Measurements from ENCODE around the gene GYS1.

GYS1 gene

GRCh38 chr19:48988860-48989259, 4.2 kb downstream of the GYS1 start:
- DNase-seq (ENCODE audit: low read depth in 3 of 3) = no peak

- DNase-seq (ENCODE audit: low read depth in 3 of 3) = no peak
Measured at GRCh38 chr19:48988286-48988685, 4.8 kb downstream of the GYS1 start.

- DNase-seq (ENCODE audit: low read depth in 3 of 3) = no peak
Measured at GRCh38 chr19:48987323-48987722, 5.8 kb downstream of the GYS1 start.

GRCh38 chr19:48986211-48986610, 6.9 kb downstream of the GYS1 start:
- no peak for DNase-seq (ENCODE audit: low read depth in 3 of 3)

DNA sequence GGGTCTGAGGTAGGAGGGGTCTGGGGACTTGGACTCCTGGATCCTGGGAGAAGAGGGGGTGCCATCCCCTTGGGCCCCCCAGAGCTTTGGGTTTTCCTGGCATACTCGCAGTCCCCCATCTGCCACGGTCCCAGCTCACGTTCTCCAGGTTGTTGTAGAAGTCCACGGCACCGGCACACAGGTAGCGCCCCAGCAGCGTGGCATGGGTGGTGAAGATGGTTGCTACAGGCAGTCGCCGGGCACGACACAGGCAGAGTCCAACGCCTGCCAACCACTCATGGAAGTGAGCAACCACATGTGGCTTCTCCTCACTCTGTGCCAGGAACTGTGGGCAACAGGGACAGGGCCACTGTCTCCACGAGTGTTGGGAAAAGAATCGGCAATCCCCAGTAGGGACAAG, 7.4 kb downstream of the GYS1 start:
- no peak for DNase-seq (ENCODE audit: low read depth in 3 of 3)

DNA sequence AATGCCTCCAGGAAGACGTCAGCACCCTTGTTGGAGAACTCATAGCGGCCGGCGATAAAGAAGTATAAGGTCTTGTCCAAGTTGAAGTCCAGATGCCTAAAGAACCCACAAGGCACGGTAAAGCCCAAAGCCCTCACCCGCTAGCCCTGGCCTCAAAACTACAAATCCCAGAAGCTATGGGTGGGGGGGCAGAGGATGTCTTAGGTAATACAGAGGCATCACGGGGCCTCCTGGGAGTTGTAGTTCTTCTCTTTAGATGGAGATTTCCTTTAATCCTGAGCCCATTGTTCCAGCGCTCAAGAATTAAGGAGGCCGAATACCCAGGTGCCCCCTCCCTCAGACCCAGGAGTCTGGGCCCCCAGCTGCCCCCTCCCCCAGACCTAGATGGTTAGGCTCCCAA, 10.8 kb downstream of the GYS1 start:
- no peak for DNase-seq (ENCODE audit: low read depth in 3 of 3)

DNA sequence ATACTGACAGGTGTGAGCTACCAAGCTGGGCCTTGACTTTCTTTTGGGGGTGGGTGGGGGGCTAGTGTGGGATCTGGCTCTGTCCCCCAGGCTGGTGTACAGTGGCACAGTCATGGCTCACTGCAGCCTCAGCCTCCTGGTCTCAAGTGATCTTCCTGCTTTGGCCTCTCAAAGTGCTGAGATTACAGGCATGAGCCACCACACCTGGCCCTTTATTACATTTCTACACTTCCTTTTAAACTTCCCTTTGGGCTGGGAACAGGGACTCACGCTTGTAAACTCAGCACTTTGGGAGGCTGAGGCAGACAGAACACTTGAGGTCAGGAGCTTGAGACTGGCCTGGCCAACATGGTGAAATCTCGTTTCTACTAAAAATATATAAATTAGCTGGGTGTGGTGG, 16.0 kb downstream of the GYS1 start:
- no peak for DNase-seq (ENCODE audit: low read depth in 3 of 3)

GRCh38 chr19:48975947-48976847, 16.9 kb downstream of the GYS1 start:
- no peak for DNase-seq (ENCODE audit: low read depth in 3 of 3)

- peak; percentile 65 to 80 (median 75) for DNase-seq (ENCODE audit: low read depth in 3 of 3)
Measured at GRCh38 chr19:48970923-48971395, 22.1 kb downstream of the GYS1 start.

DNA sequence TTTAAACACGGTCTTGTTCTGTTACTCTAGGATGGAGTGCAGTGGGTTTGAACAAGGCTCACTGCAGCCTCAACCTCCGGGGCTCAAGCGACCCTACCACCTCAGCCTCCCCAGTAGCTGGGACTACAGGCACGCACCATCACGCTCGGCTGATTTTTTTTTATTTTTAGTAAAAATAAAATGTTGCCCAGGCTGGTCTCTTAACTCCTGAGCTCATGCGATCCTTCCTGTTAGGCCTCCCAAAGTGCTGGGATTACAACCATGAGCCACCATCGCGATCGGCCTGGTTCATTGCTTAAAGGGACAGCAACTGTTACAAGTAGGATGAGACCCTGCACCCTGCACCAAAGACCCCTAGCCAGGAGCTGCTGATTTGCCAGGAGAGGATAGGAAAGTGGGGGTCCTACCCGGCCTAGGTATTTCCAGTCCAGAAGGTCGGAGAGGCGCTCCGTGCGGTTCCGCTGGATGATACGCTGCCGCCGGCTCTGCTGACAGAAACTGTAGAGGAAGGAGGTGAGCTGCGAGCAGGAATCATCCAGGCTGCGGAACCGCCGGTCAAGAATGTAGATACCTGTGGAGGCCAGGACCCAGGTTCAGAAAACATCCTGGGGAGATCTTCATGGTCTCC, 22.9 kb downstream of the GYS1 start:
- no peak for DNase-seq (ENCODE audit: low read depth in 3 of 3)

DNA sequence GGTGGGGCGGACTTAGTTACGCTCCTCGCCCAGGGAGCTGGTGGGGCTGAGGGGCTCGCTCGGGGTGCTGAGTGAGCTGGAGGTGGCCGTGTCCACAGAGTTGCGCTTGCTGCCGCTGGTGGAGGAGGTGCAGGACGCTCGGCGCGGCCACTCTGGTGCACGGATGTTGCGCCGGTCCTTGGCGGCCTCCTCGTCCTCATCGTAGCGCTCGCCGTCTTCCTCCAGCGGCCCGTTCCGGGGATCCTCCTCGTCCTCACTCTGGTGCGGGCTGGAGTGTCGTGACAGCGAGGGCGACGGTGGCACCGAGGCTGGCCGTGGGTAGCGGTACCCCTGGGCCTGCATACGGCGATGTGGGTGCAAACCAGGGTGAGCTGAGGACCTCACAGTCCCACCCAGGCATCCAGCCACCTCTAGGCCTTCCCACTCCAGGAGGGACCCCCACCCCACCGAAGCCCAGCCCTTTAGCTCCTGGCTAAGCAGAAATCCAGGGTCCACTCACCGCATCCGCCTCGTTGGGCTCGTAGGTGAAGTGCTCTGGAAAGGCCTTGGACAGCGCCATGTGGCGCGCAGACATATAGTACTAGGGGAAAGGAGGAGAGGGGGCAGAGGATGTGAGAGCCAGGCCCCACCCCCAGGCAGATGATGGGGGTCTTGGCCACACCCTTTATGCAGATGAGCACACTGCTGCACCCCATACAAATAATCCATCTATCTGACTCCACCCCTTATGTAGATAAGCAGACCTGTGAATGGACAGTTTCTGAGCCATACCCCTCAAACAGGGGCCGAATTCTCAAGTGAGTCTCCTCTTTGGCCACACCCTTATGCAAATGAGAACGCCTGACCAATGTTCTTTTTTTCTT, 23.6 kb downstream of the GYS1 start:
- no peak for DNase-seq (ENCODE audit: low read depth in 3 of 3)

DNA sequence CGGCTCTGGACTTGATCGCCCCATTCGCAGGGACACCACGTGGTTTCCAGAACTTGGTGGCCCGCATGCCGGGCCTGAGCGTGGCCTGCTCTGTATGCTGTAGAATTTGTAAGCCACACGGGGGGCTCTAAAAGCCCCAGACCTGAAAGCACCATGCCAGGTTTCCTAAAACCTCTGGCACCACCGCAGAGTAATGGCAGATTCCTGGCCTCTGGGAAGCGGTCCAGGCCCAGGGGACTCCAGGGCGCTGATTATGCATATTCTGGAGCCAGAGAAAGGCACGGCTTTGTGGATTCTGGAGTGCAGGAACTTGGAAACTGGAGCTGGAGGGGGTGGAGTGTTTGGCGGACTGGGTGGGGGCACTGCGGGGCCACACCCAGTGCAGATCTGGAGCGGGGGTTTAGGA, 24.3 kb downstream of the GYS1 start:
- no peak for DNase-seq (ENCODE audit: low read depth in 3 of 3)

DNA sequence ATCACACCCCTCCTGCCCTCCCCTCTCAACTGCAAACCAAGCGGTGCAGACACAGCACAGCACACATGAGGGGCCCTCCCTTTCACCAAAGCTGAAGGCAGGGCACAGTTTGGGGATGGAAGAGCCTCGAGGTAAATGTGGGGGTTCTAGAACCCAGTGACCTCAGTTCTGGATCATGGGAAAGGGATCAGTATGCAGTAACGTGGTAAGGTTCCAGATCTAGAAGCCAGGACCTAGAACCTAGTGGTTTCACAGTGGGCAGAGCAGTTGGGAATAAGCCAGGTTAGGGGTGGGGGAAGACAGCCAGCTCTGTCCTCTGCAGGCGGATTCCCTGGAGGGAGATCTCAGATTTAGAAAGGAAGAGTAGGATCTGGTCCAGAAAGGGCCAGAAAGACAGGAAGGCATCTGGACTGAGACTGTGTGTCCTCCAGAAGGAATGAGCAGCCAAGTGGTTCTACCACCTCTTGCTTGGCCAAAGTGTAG, 24.9 kb downstream of the GYS1 start:
- no peak for DNase-seq (ENCODE audit: low read depth in 3 of 3)

DNA sequence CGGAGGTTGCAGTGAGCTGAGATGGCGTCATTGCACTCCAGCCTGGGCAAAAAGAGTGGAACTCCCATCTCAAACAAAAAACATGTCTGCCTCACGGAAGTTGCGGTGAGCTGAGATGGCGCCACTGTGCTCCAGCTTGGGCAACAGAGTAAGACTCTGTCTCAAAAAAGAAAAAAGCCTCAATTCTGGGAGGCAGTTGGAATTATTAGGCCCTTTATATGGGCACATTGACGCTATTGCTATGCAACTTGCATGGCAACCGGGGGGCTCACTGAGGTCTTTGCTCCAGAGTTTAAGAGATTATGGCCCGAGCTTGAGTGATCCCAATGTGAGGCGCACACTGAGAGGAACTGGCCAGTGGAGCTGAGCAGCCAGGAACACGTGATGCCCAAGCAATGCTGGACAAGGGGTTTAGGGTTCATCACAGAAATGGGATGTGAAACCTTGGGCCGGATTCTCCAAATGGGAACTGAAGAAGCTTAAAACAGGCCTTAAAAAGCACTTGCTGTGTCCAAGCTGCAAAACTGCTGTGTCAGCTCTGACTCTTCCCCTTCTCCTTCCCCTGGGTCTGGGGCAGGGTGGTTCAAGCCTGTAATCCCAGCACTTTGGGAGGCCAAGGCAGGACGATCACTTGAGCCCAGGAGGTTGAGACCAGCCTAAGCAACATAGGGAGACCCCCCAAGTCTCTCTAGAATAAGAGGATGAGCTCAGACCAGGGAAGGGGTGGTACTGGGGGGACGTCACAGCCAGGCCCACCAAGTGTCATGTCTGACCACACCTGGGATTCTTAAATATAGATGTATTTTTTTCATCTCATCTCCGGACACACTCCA, 25.5 kb downstream of the GYS1 start:
- DNase-seq (ENCODE audit: low read depth in 3 of 3) = no peak

GRCh38 chr19:48966541-48967345, 26.4 kb downstream of the GYS1 start:
- no peak for DNase-seq (ENCODE audit: low read depth in 3 of 3)

DNA sequence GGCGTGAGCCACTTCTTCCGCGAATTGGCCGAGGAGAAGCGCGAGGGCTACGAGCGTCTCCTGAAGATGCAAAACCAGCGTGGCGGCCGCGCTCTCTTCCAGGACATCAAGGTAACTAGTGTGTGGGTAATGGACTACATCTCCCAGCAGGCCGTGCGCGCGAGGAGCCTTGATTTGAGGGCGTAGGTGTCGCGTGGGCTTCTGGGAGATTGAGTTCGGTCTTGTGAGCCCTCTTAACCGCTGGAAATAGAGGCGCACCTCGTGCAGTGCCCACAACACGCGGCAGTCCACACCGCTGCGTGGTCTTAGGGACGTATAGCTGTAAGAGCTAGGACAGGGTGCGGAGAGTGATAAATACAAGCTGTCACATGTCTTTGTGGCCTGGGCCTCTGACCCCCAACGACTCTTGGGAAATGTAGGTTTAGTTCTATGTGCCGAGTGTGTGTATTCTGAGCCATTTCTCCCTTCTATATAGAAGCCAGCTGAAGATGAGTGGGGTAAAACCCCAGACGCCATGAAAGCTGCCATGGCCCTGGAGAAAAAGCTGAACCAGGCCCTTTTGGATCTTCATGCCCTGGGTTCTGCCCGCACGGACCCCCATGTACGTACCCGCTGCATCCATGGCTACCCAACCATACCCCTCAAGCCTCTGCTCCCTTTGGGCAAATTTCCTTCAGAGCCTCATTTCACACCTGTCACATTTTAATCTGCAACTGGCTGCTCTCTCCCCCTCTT, 27.1 kb downstream of the GYS1 start:
- peak; percentile 74 to 91 (median 82) for DNase-seq (ENCODE audit: low read depth in 3 of 3)

- DNase-seq (ENCODE audit: low read depth in 3 of 3) = peak; percentile 78 to 92 (median 83)
Measured at GRCh38 chr19:48965040-48965805, 27.9 kb downstream of the GYS1 start, which contains the start of gene FTL. Gene FTL, plus strand, starts transcription at chr19:48965309. Its CDS starts 199 bp downstream, at chr19:48965508.

DNA sequence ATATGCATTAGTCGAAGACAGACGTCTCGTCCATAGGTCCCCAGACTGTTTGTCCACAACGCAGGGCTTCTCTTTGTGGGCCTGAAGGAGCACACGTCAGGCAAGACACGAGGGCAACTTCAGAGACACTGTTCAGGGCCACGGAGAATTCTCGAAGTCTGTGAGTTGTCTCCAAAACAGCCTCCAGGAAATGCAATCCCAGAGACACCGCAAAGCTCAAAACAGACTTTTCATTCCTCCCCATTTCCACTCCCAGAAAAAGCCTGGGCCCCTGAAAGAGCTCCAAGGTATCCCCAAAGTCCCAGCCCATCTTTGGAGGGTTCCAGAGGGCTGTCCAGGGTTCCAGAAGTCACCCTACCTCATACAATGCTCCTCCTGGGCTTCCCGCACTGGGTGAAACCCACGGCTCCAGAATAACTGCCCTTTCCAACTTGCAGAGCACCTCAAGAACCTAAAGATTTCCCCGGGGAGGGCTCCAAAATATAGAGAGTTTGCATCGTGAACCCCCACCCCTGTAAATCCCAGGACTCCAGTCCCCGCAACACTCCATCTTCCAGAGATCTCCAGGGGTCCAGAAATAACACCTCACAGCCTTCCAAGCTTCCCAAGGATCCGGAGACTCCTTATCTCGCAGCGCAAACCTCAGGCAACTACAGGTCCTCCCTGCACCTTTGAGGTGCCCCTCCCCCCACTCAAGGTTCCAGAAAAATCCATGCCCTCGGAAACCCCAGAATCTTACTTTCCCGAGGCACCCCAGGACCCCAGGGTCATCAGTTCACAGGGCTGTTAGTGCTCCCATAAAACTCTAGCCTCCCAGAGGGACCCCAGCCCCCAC, 28.7 kb downstream of the GYS1 start:
- DNase-seq (ENCODE audit: low read depth in 3 of 3) = no peak
